Measurements from ENCODE around the gene BCL2L13. TPM values are rescaled to one million over a fixed set of nuclear protein-coding genes. Genes with fewer than 3 reads are reported as not detected.

The BCL2L13 gene
- polyA plus RNA-seq, 1 donor (not counting 4 experiments of a cell fraction or from before 2014, with no cell fraction given) = 51.0 TPM

DNA sequence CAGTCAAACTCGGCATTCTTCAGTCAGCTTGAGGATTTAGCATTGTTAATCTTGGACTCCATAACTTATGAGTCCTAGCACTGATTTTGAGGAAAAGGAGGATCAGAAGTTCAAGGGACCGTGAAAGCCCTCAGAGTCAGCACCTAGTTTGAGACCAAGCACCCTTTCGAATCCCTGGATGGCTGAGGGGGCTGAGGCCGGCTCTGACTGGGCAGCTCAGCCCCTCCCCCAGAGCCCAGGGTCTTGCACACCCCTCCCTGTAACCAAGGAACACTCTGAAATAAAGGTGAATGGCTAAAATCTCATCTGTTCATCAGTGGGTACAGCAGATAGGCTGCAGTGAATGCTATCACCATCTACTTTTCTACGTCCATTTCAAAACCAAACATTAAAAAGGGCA lies 48.0 kb upstream of the BCL2L13 start:
- Histone ChIP-seq H2AFZ (ENCODE audit: control insufficient read depth, low read length) (no peak overlapping the region), H3K36me3 (ENCODE audit: control insufficient read depth in 2 of 2, extremely low read depth in 1 of 2, insufficient read depth in 2 of 2, low read length in 2 of 2) (peaks cover 19 to 26% of the 10 kb centered on the region in 2 experiments), H3K9me3 (ENCODE audit: control insufficient read depth, low read depth, low read length) (no peaks in the 10 kb centered on the region), H3K9ac (ENCODE audit: control insufficient read depth, extremely low read depth, insufficient read depth, low read length) (no peak overlapping the region), H4K20me1 (ENCODE audit: control insufficient read depth, extremely low read depth, insufficient read depth, low read length) (no peaks in the 10 kb centered on the region), H3K4me1 (ENCODE audit: control insufficient read depth, extremely low read depth, insufficient read depth, low read length) (no peaks in the 10 kb centered on the region), H3K4me3 (ENCODE audit: control insufficient read depth in 2 of 3, extremely low read depth in 1 of 3, insufficient read depth in 2 of 3, low read depth in 1 of 3, low read length in 3 of 3) (no peak overlapping the region), H3K79me2 (ENCODE audit: control insufficient read depth, insufficient read depth, low read length) (no peaks in the 10 kb centered on the region), H3K9me1 (ENCODE audit: control insufficient read depth, extremely low read depth, insufficient read depth, low read length) (no peaks in the 10 kb centered on the region), H3K27me3 (ENCODE audit: control insufficient read depth, extremely low read depth, insufficient read depth, low read length) (no peaks in the 10 kb centered on the region), H3K27ac (ENCODE audit: control insufficient read depth, insufficient read depth, low read length) (no peak overlapping the region), H3K4me2 (ENCODE audit: control insufficient read depth, extremely low read depth, insufficient read depth, low read depth, low read length) (no peak overlapping the region)
- DNase-seq (ENCODE audit: low read depth, low spot score) (no peak), FAIRE-seq (no peak)
- dilution Hi-C loops (cut with MboI; ENCODE audit: extremely low pct_ligation_motif_present, low sequenced_read_pairs) = no loop called here
- TF ChIP-seq EZH2 (IDR thresholded peaks at IDR 0.05; ENCODE audit: low read length) = no peak
- TF ChIP-seq, protein P1, sequence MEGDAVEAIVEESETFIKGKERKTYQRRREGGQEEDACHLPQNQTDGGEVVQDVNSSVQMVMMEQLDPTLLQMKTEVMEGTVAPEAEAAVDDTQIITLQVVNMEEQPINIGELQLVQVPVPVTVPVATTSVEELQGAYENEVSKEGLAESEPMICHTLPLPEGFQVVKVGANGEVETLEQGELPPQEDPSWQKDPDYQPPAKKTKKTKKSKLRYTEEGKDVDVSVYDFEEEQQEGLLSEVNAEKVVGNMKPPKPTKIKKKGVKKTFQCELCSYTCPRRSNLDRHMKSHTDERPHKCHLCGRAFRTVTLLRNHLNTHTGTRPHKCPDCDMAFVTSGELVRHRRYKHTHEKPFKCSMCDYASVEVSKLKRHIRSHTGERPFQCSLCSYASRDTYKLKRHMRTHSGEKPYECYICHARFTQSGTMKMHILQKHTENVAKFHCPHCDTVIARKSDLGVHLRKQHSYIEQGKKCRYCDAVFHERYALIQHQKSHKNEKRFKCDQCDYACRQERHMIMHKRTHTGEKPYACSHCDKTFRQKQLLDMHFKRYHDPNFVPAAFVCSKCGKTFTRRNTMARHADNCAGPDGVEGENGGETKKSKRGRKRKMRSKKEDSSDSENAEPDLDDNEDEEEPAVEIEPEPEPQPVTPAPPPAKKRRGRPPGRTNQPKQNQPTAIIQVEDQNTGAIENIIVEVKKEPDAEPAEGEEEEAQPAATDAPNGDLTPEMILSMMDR (optimal IDR thresholded peaks at IDR 0.05 in 1 of 3, IDR thresholded peaks at IDR 0.05 in 1 of 3, conservative IDR thresholded peaks at IDR 0.05 in 1 of 3; ENCODE audit: extremely low read depth in 1 of 3, insufficient read depth in 2 of 3, low read length in 3 of 3) = no peak

DNA sequence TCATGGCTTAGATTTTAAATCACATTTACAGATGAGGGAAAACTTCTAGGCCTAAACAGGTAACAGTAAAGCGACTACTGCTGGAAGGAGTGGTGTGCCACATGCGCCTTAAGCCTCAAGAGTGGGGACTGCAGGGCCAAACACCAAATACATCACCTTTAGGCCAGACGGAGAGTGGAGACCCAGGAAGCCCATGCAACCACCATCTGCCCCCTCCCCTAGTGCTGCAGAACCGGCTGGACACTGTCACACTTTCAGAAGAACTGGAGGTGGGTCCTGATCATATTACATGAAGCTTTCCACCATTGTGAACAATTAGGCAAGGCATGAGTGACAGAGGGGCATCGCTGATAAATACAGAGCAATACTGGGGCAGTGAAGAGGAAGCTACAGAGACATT lies 46.4 kb upstream of the BCL2L13 start:
- Histone ChIP-seq H3K9me1 (ENCODE audit: control insufficient read depth, extremely low read depth, insufficient read depth, low read length) (no peaks in the 10 kb centered on the region), H3K4me1 (ENCODE audit: control insufficient read depth, extremely low read depth, insufficient read depth, low read length) (no peaks in the 10 kb centered on the region), H3K27ac (ENCODE audit: control insufficient read depth, insufficient read depth, low read length) (no peak overlapping the region), H4K20me1 (ENCODE audit: control insufficient read depth, extremely low read depth, insufficient read depth, low read length) (no peaks in the 10 kb centered on the region), H3K4me3 (ENCODE audit: control insufficient read depth in 2 of 3, extremely low read depth in 1 of 3, insufficient read depth in 2 of 3, low read depth in 1 of 3, low read length in 3 of 3) (no peak overlapping the region), H3K27me3 (ENCODE audit: control insufficient read depth, extremely low read depth, insufficient read depth, low read length) (no peaks in the 10 kb centered on the region), H3K9ac (ENCODE audit: control insufficient read depth, extremely low read depth, insufficient read depth, low read length) (no peak overlapping the region), H3K9me3 (ENCODE audit: control insufficient read depth, low read depth, low read length) (no peaks in the 10 kb centered on the region), H3K4me2 (ENCODE audit: control insufficient read depth, extremely low read depth, insufficient read depth, low read depth, low read length) (no peak overlapping the region), H3K36me3 (ENCODE audit: control insufficient read depth in 2 of 2, extremely low read depth in 1 of 2, insufficient read depth in 2 of 2, low read length in 2 of 2) (peaks cover 22 to 33% of the 10 kb centered on the region in 2 experiments), H3K79me2 (ENCODE audit: control insufficient read depth, insufficient read depth, low read length) (no peaks in the 10 kb centered on the region), H2AFZ (ENCODE audit: control insufficient read depth, low read length) (no peak overlapping the region)
- no peak for TF ChIP-seq EZH2 (IDR thresholded peaks at IDR 0.05; ENCODE audit: low read length)
- TF ChIP-seq, protein P1 (optimal IDR thresholded peaks at IDR 0.05 in 1 of 3, IDR thresholded peaks at IDR 0.05 in 1 of 3, conservative IDR thresholded peaks at IDR 0.05 in 1 of 3; ENCODE audit: extremely low read depth in 1 of 3, insufficient read depth in 2 of 3, low read length in 3 of 3) = no peak
- dilution Hi-C loops (cut with MboI; ENCODE audit: extremely low pct_ligation_motif_present, low sequenced_read_pairs) = no loop called here
- no peak for DNase-seq (ENCODE audit: low read depth, low spot score)
- no peak for FAIRE-seq
